HepG2 (cell line): ENCODE measurements around the gene LHFPL2. TPM values are rescaled to one million over a fixed set of nuclear protein-coding genes. Genes with fewer than 3 reads are reported as not detected.

Experiments used
- ATAC-seq: fragments of 200-7000 bp; cut with Tn5 transposase; 3 replicates; pipeline ENCODE4 v1.9.1; 2020; ENCODE audit warnings: mild to moderate bottlenecking, moderate library complexity
- BruUV-seq: library from RNA; stranded (reverse); fragments of 400-500 nt; replicated peaks from 2 replicates; lab custom pipeline; 2021; lab: Mats Ljungman, UMichigan
- CTCF ChIA-PET: fragments of 300-600 bp; formaldehyde crosslinking; extraction: SDS; loops from one replicate; lab custom pipeline; 2021; ENCODE audit warnings: low total read pairs, inconsistent platforms, low intra/inter-chr PET ratio; lab: Yijun Ruan, JAX
- POLR2A ChIA-PET: fragments of 350-600 bp; sonication (Branson Sonifier 250); formaldehyde crosslinking; loops from one replicate; lab custom pipeline; 2020; ENCODE audit warnings: antibody characterized with exemption, inconsistent platforms; lab: Yijun Ruan, JAX
- DNase-seq: peaks from one replicate; pipeline ENCODE4 v3.0.0-alpha.2; 2015; ENCODE audit warnings: low spot score
- FAIRE-seq: peaks from 3 replicates; lab custom pipeline; 2011; peaks lifted over from hg19 to GRCh38; lab: Jason Lieb, UNC
- H2AFZ ChIP-seq: one replicate; pipeline ENCODE4 v1.6.1; 2011; ENCODE audit warnings: low read length, inconsistent platforms
- H3K27ac ChIP-seq: fragments of 300-600 bp; 3 replicates; pipeline ENCODE4 v1.8.0; 2011; ENCODE audit warnings: mixed run types, mild to moderate bottlenecking, mixed read lengths, low read length, inconsistent platforms; ENCODE audit not compliant: insufficient read depth; ENCODE audit errors: extremely low read length
- H3K27me3 ChIP-seq, 2 experiments: fragments of 200-600 bp in 1 of 2; 2 replicates in 1 of 2; 3 replicates in 1 of 2; pipeline versions ENCODE4 v1.6.0 to v1.8.0; 2011; ENCODE audit warnings: low read length in 2 of 2, mild to moderate bottlenecking in 2 of 2, moderate library complexity in 2 of 2, inconsistent platforms in 1 of 2; ENCODE audit not compliant: insufficient read depth in 2 of 2, control insufficient read depth in 1 of 2
- H3K36me3 ChIP-seq, 2 experiments: fragments of 200-600 bp in 1 of 2; replicated peaks in 1 of 2; 2 replicates in 1 of 2; 3 replicates in 1 of 2; pipeline versions ENCODE4 v1.5.1 to v1.8.0; 2011; ENCODE audit warnings: low read length in 2 of 2, inconsistent platforms in 1 of 2; ENCODE audit not compliant: insufficient read depth in 2 of 2, control insufficient read depth in 1 of 2
- H3K4me1 ChIP-seq: 2 replicates; pipeline ENCODE4 v1.5.1; 2012; ENCODE audit warnings: low read length, inconsistent platforms; ENCODE audit not compliant: insufficient read depth
- H3K4me2 ChIP-seq: 2 replicates; pipeline ENCODE4 v1.6.0; 2011; ENCODE audit warnings: low read depth, low read length, inconsistent platforms
- H3K4me3 ChIP-seq, 3 experiments: fragments of 200-600 bp in 1 of 3; sonication (generic), shearing (Covaris generic) in 1 of 3; replicated peaks in 1 of 3; 2 replicates each; pipeline ENCODE4 v1.5.1; 2011 to 2016; ENCODE audit warnings: low read length in 3 of 3, inconsistent platforms in 2 of 3, low read depth in 2 of 3, mild to moderate bottlenecking in 2 of 3, control low read depth in 1 of 3, mixed read lengths in 1 of 3; ENCODE audit not compliant: insufficient read depth in 1 of 3
- H3K79me2 ChIP-seq: one replicate; pipeline ENCODE4 v1.6.1; 2011; ENCODE audit warnings: low read length, inconsistent platforms; ENCODE audit not compliant: insufficient read depth
- H3K9ac ChIP-seq: 2 replicates; pipeline ENCODE4 v1.6.0; 2011; ENCODE audit warnings: mild to moderate bottlenecking, low read depth, low read length, inconsistent platforms; ENCODE audit not compliant: insufficient read depth
- H3K9me3 ChIP-seq: 2 replicates; pipeline ENCODE4 v1.5.1; 2012; ENCODE audit warnings: mild to moderate bottlenecking, low read length
- H4K20me1 ChIP-seq: 2 replicates; pipeline ENCODE4 v1.6.0; 2011; ENCODE audit warnings: inconsistent platforms, mild to moderate bottlenecking, low read length, moderate library complexity; ENCODE audit not compliant: insufficient read depth
- CBFB ChIP-seq: sonication (generic); formaldehyde crosslinking; IDR thresholded peaks from 2 replicates; pipeline ENCODE4 v1.4.0; 2020; ENCODE audit warnings: missing genetic modification reagents
- CCAR2 ChIP-seq: fragments of 200-400 bp; formaldehyde crosslinking; optimal IDR thresholded peaks from 2 replicates; pipeline ENCODE3; 2018; ENCODE audit warnings: low read depth, mild to moderate bottlenecking, low read length, moderate library complexity
- FOXP4 ChIP-seq: sonication (generic); formaldehyde crosslinking; IDR thresholded peaks from 2 replicates; pipeline ENCODE4 v1.4.0; 2020; ENCODE audit warnings: missing genetic modification reagents
- GFI1 ChIP-seq: sonication (generic); formaldehyde crosslinking; IDR thresholded peaks from 2 replicates; pipeline ENCODE4 v1.5.0; 2020; ENCODE audit warnings: missing genetic modification reagents, mild to moderate bottlenecking, borderline replicate concordance
- IRF2 ChIP-seq: IDR thresholded peaks from 2 replicates; pipeline ENCODE4 v1.6.1; 2018; ENCODE audit warnings: missing genetic modification reagents, missing compliant biosample characterization
- NFATC3 ChIP-seq: sonication (generic); formaldehyde crosslinking; IDR thresholded peaks from 2 replicates; pipeline ENCODE4 v1.5.1; 2020; ENCODE audit warnings: mild to moderate bottlenecking, missing genetic modification reagents
- NFYB ChIP-seq: sonication (generic); formaldehyde crosslinking; IDR thresholded peaks from 2 replicates; pipeline ENCODE4 v1.4.0; 2020; ENCODE audit warnings: missing genetic modification reagents
- POLR2AphosphoS2 ChIP-seq: IDR thresholded peaks from 2 replicates; pipeline ENCODE4 v1.6.1; 2011; ENCODE audit warnings: low read depth, low read length, improper control_type of control experiment
- SRSF1 ChIP-seq: fragments of 200-400 bp; formaldehyde crosslinking; optimal IDR thresholded peaks from 2 replicates; pipeline ENCODE3; 2017; ENCODE audit warnings: mild to moderate bottlenecking, low read depth, low read length, moderate library complexity
- TBP ChIP-seq: sonication (generic); formaldehyde crosslinking; IDR thresholded peaks from 2 replicates; pipeline ENCODE4 v1.5.0; 2020; ENCODE audit warnings: missing genetic modification reagents
- ZHX2 ChIP-seq, 2 experiments: sonication (generic) in 1 of 2; formaldehyde crosslinking in 1 of 2; IDR thresholded peaks; 2 replicates each; pipeline versions ENCODE4 v1.6.1 to v1.9.0; 2014 to 2022; ENCODE audit warnings: antibody characterized with exemption in 1 of 2, borderline replicate concordance in 1 of 2, inconsistent platforms in 1 of 2, low read depth in 1 of 2, missing genetic modification reagents in 1 of 2
- ZNF33B ChIP-seq: sonication (generic); formaldehyde crosslinking; IDR thresholded peaks from 2 replicates; pipeline ENCODE4 v1.5.1; 2020; ENCODE audit warnings: mild to moderate bottlenecking, missing genetic modification reagents
- ZNF503 ChIP-seq: sonication (generic); formaldehyde crosslinking; IDR thresholded peaks from 2 replicates; pipeline ENCODE4 v1.4.0; 2020; ENCODE audit warnings: missing genetic modification reagents
- ZNF605 ChIP-seq: sonication (generic); formaldehyde crosslinking; IDR thresholded peaks from 2 replicates; pipeline ENCODE4 v1.8.0; 2022; ENCODE audit warnings: mild to moderate bottlenecking, missing genetic modification reagents
- ZNF772 ChIP-seq: sonication (generic); formaldehyde crosslinking; IDR thresholded peaks from 2 replicates; pipeline ENCODE4 v1.5.0; 2020; ENCODE audit warnings: mild to moderate bottlenecking, missing genetic modification reagents
- ZSCAN20 ChIP-seq: sonication (generic); formaldehyde crosslinking; IDR thresholded peaks from 2 replicates; pipeline ENCODE4 v1.4.0; 2020; ENCODE audit warnings: missing genetic modification reagents, mild to moderate bottlenecking, borderline replicate concordance
- WGBS: methylation state at CpG from one replicate; pipeline ENCODE4 v1.1.6; 2017; ENCODE audit warnings: low lambda C conversion rate; 5-methylcytosine and 5-hydroxymethylcytosine counted together
- in situ Hi-C: cut with HindIII; loops from 2 replicates; pipeline ENCODE4 v1.10.0; 2017; ENCODE audit warnings: low pct_unique_long_range_greater_than_20kb; ENCODE audit not compliant: extremely low pct_ligation_motif_present
- intact Hi-C: fragments of 100-400 bp; cut with micrococcal nuclease; formaldehyde crosslinking; loops from one replicate; pipeline ENCODE4 v1.10.0; 2022; ENCODE audit not compliant: unreplicated experiment
- polyA plus RNA-seq, 8 experiments: library from polyadenylated mRNA; depleted of rRNA in 3 of 8; stranded (reverse) in 7 of 8; unstranded in 1 of 8; fragments of >200 nt; fragmentation: Illumina TruSeq in 4 of 8; extraction: Trizol in 4 of 8; gene quantifications; 2 replicates each; pipeline versions ENCODE4 v1.2.1 to v1.2.3, GENCODE V29; 2011 to 2016; ENCODE audit warnings: low read depth in 4 of 8, missing spikeins in 1 of 8, mixed read lengths in 1 of 8; ENCODE audit not compliant: insufficient read depth in 1 of 8
- total RNA-seq, 5 experiments: library from RNA; depleted of rRNA; stranded (reverse); fragments of >200 nt; fragmentation: Illumina TruSeq; extraction: Trizol; gene quantifications; 2 replicates each; pipeline ENCODE4 v1.2.3, GENCODE V29; 2016; ENCODE audit warnings: low read depth in 1 of 5

LHFPL2 gene
- total and polyA plus RNA-seq, 2 of the 13 experiments (the other 11 are each of a cell fraction or from before 2014, with no cell fraction given) = 6.0 to 20.0 TPM

- no peaks in the 10 kb centered on the region for H4K20me1 ChIP-seq
- no peaks in the 10 kb centered on the region; a peak in 1 of 5 replicates for H3K36me3 ChIP-seq
- H3K79me2 ChIP-seq = peaks cover 11% of the 10 kb centered on the region
- peak overlapping the region; percentile 59 for H3K4me2 ChIP-seq
- ChIA-PET CTCF (no interaction called here), POLR2A (no interaction called here)
- no peak overlapping the region for H3K4me3 ChIP-seq
- H3K9ac ChIP-seq = peak overlapping the region; percentile 28; the same call in 1 of the 2 replicates
- in situ Hi-C loops = no loop called here
- intact Hi-C loops = no loop called here
- DNase-seq (peak; percentile 52), FAIRE-seq (peak; percentile 76), ATAC-seq (peak; percentile 84)
- peak overlapping the region; percentile 70 for H3K27ac ChIP-seq
- H2AFZ ChIP-seq = peak overlapping the region; percentile 25
- no peaks in the 10 kb centered on the region for H3K27me3 ChIP-seq
- BruUV-seq = no TSS peak
- WGBS = 44% methylated on average over 7 of the region's 7 CpGs
- H3K4me1 ChIP-seq = peaks cover 81% of the 10 kb centered on the region
- H3K9me3 ChIP-seq = no peaks in the 10 kb centered on the region
- TF ChIP-seq CCAR2 (no peak), ZNF503 (CRISPR knock-in tag) (no peak), SRSF1 (no peak), FOXP4 (no peak), ZNF33B (CRISPR knock-in tag) (no peak), ZHX2 (IDR thresholded peaks at IDR 0.05; ENCODE audit: low read depth) (no peak), ZHX2 (CRISPR knock-in tag; IDR thresholded peaks at IDR 0.05; ENCODE audit: borderline replicate concordance) (no peak), ZNF605 (peak; percentile 31; the same call in 1 of the 2 replicates), TBP (CRISPR knock-in tag) (no peak), NFYB (CRISPR knock-in tag) (no peak), GFI1 (CRISPR knock-in tag) (peak; percentile 9; the same call in 1 of the 2 replicates), NFATC3 (no peak), CBFB (CRISPR knock-in tag) (no peak), ZSCAN20 (CRISPR knock-in tag) (no peak), ZNF772 (CRISPR knock-in tag) (no peak), IRF2 (CRISPR knock-in tag) (0 out of 2 replicates have a peak, but pooled peaks have one; percentile 5), POLR2AphosphoS2 (no peak)
These were observed 73.8 kb downstream of the LHFPL2 start for GRCh38 chr5:78574731-78575161.
